Stimulated activated naive CD8-positive, alpha-beta T cell treated with anti-CD3 and anti-CD28 coated beads, Interleukin-15, amount 100 ng/mL, for 72 hours (primary cell): Measurements from ENCODE around the gene HMGXB4.
"Not testable (repeated sequence)": the region's sequence is repeated elsewhere in the genome, so short reads cannot be mapped to it uniquely, and the experiment has no call there.

Source experiments
- ATAC-seq: fragments of 150-1000 bp; cut with Tn5 transposase; 2 replicates; pipeline ENCODE4 v1.10.0; 2021; ENCODE audit warnings: mild to moderate bottlenecking, moderate library complexity
- DNase-seq, 2 donors: peaks; one replicate each; pipeline ENCODE4 v3.0.0; 2021 to 2022
- H3K27ac Mint-ChIP-seq, 2 donors: one replicate each; pipeline ENCODE4 v1.8.0; 2022; ENCODE audit warnings: mild to moderate bottlenecking in 2 of 2, mixed read lengths in 2 of 2, moderate library complexity in 2 of 2
- H3K27me3 Mint-ChIP-seq: one replicate; pipeline ENCODE4 v1.8.0; 2022; ENCODE audit warnings: mixed read lengths
- H3K4me1 Mint-ChIP-seq: one replicate; pipeline ENCODE4 v1.8.0; 2022; ENCODE audit warnings: mild to moderate bottlenecking, mixed read lengths
- H3K4me3 Mint-ChIP-seq, 2 donors: one replicate each; pipeline ENCODE4 v1.8.0; 2022; ENCODE audit warnings: mild to moderate bottlenecking in 2 of 2, mixed read lengths in 2 of 2, moderate library complexity in 1 of 2
- H3K9me3 Mint-ChIP-seq, 2 donors: one replicate each; pipeline ENCODE4 v1.8.0; 2022; ENCODE audit warnings: mixed read lengths in 2 of 2

Gene HMGXB4

GRCh38 chr22:35230839-35231584, 26.3 kb upstream of the HMGXB4 start:
- peak; percentile 60 for ATAC-seq
- H3K27me3 Mint-ChIP-seq = peaks cover 45% of the 10 kb centered on the region
- H3K4me1 Mint-ChIP-seq = peaks cover 11% of the 10 kb centered on the region
- peak; percentile 8 to 23 for DNase-seq
- peak overlapping the region; percentile 54 to 67 for H3K4me3 Mint-ChIP-seq
- H3K9me3 Mint-ChIP-seq = no peaks in the 10 kb centered on the region
- peak overlapping the region; percentile 14 to 30 for H3K27ac Mint-ChIP-seq

- Mint-ChIP-seq H3K4me1 (peaks cover 11% of the 10 kb centered on the region), H3K27ac (no peak overlapping the region), H3K9me3 (peaks cover 0 to under 1% of the 10 kb centered on the region in 2 donors), H3K27me3 (peaks cover 51% of the 10 kb centered on the region), H3K4me3 (no peak overlapping the region)
- ATAC-seq (peak; percentile 89), DNase-seq (peak; percentile 68 to 78)
These were observed 25.7 kb upstream of the HMGXB4 start for GRCh38 chr22:35231585-35232084.

- Mint-ChIP-seq H3K27me3 (peaks cover 59% of the 10 kb centered on the region), H3K9me3 (peaks cover 4 to 27% of the 10 kb centered on the region in 2 donors), H3K4me1 (peaks cover 12% of the 10 kb centered on the region)
- ATAC-seq, H3K4me3 Mint-ChIP-seq, H3K27ac Mint-ChIP-seq, DNase-seq: not testable (repeated sequence)
These were observed 18.5 kb upstream of the HMGXB4 start for GRCh38 chr22:35238749-35239148.

- H3K27me3 Mint-ChIP-seq = peaks cover 50% of the 10 kb centered on the region
- H3K9me3 Mint-ChIP-seq, ATAC-seq, H3K4me3 Mint-ChIP-seq, H3K4me1 Mint-ChIP-seq, H3K27ac Mint-ChIP-seq, DNase-seq: not testable (repeated sequence)
These were observed 12.8 kb upstream of the HMGXB4 start for GRCh38 chr22:35244507-35244906.

- no peaks in the 10 kb centered on the region for H3K9me3 Mint-ChIP-seq
These were observed 7.1 kb upstream of the HMGXB4 start for GRCh38 chr22:35250156-35250555.

GRCh38 chr22:35253946-35254345, 3.3 kb upstream of the HMGXB4 start:
- H3K27ac Mint-ChIP-seq = no peak overlapping the region
- DNase-seq (no peak), ATAC-seq (no peak)
- peaks cover 14% of the 10 kb centered on the region for H3K4me1 Mint-ChIP-seq
- no peak overlapping the region for H3K4me3 Mint-ChIP-seq
- no peaks in the 10 kb centered on the region for H3K9me3 Mint-ChIP-seq
- H3K27me3 Mint-ChIP-seq = no peaks in the 10 kb centered on the region

More at GRCh38 chr22:35250156-35250555, 7.1 kb upstream of the HMGXB4 start:
- no peak for ATAC-seq
- H3K27ac Mint-ChIP-seq = peak overlapping the region in 1 of 2 donors; percentile 70
- H3K27me3 Mint-ChIP-seq = peaks cover 16% of the 10 kb centered on the region
- H3K4me3 Mint-ChIP-seq = no peak overlapping the region
- H3K4me1 Mint-ChIP-seq = no peaks in the 10 kb centered on the region
- no peak for DNase-seq

GRCh38 chr22:35257002-35257320, 332 bp upstream of the HMGXB4 start:
- Mint-ChIP-seq H3K9me3 (no peaks in the 10 kb centered on the region), H3K4me3 (peak overlapping the region; percentile 89 to 90), H3K27me3 (no peaks in the 10 kb centered on the region), H3K4me1 (peaks cover 25% of the 10 kb centered on the region), H3K27ac (peak overlapping the region in 1 of 2 donors; percentile 99)
- DNase-seq = no peak
- ATAC-seq = peak; percentile 27

- DNase-seq = no peak
- ATAC-seq = no peak
- H3K9me3 Mint-ChIP-seq = no peaks in the 10 kb centered on the region
- no peaks in the 10 kb centered on the region for H3K27me3 Mint-ChIP-seq
- H3K4me3 Mint-ChIP-seq = peak overlapping the region; percentile 89 to 90
- peaks cover 25% of the 10 kb centered on the region for H3K4me1 Mint-ChIP-seq
- peak overlapping the region; percentile 97 for H3K27ac Mint-ChIP-seq
These were observed 1.1 kb downstream of the HMGXB4 start for GRCh38 chr22:35258191-35258988.

- Mint-ChIP-seq H3K9me3 (no peaks in the 10 kb centered on the region), H3K27ac (peak overlapping the region in 1 of 2 donors; percentile 10), H3K27me3 (no peaks in the 10 kb centered on the region), H3K4me1 (peaks cover 14% of the 10 kb centered on the region), H3K4me3 (no peak overlapping the region)
- ATAC-seq (no peak), DNase-seq (no peak)
These were observed 7.7 kb downstream of the HMGXB4 start for GRCh38 chr22:35264986-35265385.

GRCh38 chr22:35266277-35266676, 9.0 kb downstream of the HMGXB4 start:
- Mint-ChIP-seq H3K27me3 (no peaks in the 10 kb centered on the region), H3K27ac (no peak overlapping the region)
- no peak for DNase-seq

GRCh38 chr22:35269630-35270029, 12.3 kb downstream of the HMGXB4 start:
- no peaks in the 10 kb centered on the region for H3K27me3 Mint-ChIP-seq
- no peaks in the 10 kb centered on the region for H3K9me3 Mint-ChIP-seq
- H3K27ac Mint-ChIP-seq = peak overlapping the region; percentile 8 to 55
- H3K4me1 Mint-ChIP-seq = peaks cover 38% of the 10 kb centered on the region
- no peak for ATAC-seq
- DNase-seq = no peak
- no peak overlapping the region for H3K4me3 Mint-ChIP-seq

More at GRCh38 chr22:35266277-35266676, 9.0 kb downstream of the HMGXB4 start:
- ATAC-seq = no peak
- no peaks in the 10 kb centered on the region for H3K9me3 Mint-ChIP-seq
- no peak overlapping the region for H3K4me3 Mint-ChIP-seq
- peaks cover 14% of the 10 kb centered on the region for H3K4me1 Mint-ChIP-seq

GRCh38 chr22:35274154-35274871, 17.0 kb downstream of the HMGXB4 start:
- no peaks in the 10 kb centered on the region for H3K9me3 Mint-ChIP-seq
- DNase-seq (no peak), ATAC-seq (peak; percentile 50)
- H3K27me3 Mint-ChIP-seq = no peaks in the 10 kb centered on the region
- peak overlapping the region in 1 of 2 donors; percentile 3 for H3K4me3 Mint-ChIP-seq
- H3K4me1 Mint-ChIP-seq = peaks cover 29% of the 10 kb centered on the region
- H3K27ac Mint-ChIP-seq = peak overlapping the region; percentile 15 to 34

- Mint-ChIP-seq H3K4me1 (peaks cover 33% of the 10 kb centered on the region), H3K9me3 (no peaks in the 10 kb centered on the region), H3K27me3 (no peaks in the 10 kb centered on the region), H3K27ac (no peak overlapping the region), H3K4me3 (no peak overlapping the region)
- DNase-seq (no peak), ATAC-seq (no peak)
These were observed 18.3 kb downstream of the HMGXB4 start for GRCh38 chr22:35275580-35275979.

GRCh38 chr22:35276019-35276418, 18.7 kb downstream of the HMGXB4 start:
- ATAC-seq (no peak), DNase-seq (no peak)
- Mint-ChIP-seq H3K27me3 (no peaks in the 10 kb centered on the region), H3K9me3 (no peaks in the 10 kb centered on the region), H3K27ac (no peak overlapping the region), H3K4me1 (peaks cover 34% of the 10 kb centered on the region), H3K4me3 (no peak overlapping the region)

GRCh38 chr22:35288116-35288515, 30.8 kb downstream of the HMGXB4 start:
- Mint-ChIP-seq H3K4me1 (no peaks in the 10 kb centered on the region), H3K27ac (no peak overlapping the region), H3K4me3 (no peak overlapping the region), H3K27me3 (no peaks in the 10 kb centered on the region), H3K9me3 (no peaks in the 10 kb centered on the region)
- DNase-seq = no peak
- ATAC-seq = peak; percentile 75
